Stimulated activated CD8-positive, alpha-beta memory T cell treated with anti-CD3 and anti-CD28 coated beads, Interleukin-4, amount 100 ng/mL, for 1 hour (primary cell): Measurements from ENCODE around the gene CALML5.

ENCODE experiments used
- DNase-seq, 2 donors: peaks; one replicate each; pipeline ENCODE4 v3.0.0-alpha.2; 2020; ENCODE audit warnings: low read depth in 2 of 2, low spot score in 1 of 2

Gene CALML5

DNA sequence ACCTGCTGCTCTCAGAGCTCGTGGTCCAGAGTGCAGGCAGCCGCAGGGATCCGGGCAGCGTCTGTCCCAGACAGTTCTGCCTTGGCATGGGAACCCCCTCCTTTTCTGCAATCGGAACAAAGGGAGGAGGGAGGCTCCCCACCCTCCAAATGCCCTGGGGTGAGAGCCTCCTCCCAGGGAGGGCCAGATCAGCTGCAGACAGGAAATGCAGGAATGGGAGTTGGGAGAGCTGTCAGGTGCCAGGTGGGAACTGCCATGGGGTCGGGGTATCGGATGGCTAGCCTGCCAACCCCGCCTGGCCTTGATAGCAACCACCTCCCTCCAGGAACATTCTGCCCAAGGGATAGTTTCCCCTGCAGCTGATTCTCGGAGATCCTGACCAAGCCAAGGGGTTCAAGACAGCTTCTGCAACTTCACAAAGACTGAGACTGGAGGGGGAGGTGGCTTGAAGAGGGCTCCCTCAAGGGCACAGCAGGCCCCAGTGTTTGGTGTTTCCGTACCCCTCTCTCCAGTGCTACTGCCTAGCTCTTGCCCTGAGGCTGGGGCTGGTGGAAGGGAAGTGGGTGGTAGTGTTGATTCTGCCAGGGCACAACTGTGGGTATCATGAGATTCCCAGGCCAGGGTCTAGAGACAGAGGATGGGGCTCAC lies at the start of gene CALML5:
Gene CALML5 (minus strand): TSS at position 78 of the 648 bp plus-strand sequence. CDS start 132 bp downstream, outside the sequence.
- no peak for DNase-seq

GRCh38 chr10:5547931-5548660 lies 48.7 kb upstream of the CALML5 start:
- no peak for DNase-seq

- DNase-seq, result no peak
Observed at GRCh38 chr10:5547681-5547930, 48.2 kb upstream of the CALML5 start.

DNA sequence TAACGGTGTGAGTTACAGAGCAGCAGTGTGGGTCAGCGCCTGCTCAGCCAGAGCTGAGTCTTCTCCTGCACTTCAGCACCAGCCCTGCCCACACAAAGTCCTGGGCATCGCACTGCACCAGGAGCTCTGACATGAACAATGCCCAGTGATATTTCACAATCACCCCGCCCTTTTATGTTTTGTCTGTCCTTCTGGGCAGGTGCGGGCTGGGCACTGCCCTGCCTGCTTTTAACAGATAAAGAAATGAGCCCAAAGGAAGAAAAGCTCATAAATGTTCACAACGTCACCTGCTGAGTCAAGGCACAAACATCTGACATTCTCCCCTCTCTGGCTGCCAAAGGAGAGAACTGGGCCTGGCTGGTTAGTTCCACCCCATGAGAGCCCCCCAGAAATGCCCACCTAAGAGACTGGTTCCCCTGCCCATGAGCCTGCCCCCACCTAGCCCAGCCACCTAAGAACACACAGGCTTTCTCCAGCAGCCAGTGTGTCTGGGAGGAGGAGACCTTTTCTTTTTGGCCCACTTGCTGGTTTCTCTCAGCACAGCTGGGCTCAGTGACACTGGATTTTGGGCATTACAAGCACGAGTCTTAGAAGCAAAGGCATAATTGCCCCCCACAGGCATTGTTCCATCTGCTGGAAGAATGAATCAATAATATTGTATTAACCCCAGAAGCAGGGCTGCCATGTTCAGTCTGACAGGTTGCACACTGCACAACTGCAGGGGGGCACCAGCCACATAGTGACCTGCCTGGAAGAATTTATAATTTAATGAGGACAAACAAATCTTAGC lies 47.7 kb upstream of the CALML5 start:
- DNase-seq, result no peak

GRCh38 chr10:5545778-5546710 lies 46.7 kb upstream of the CALML5 start:
- DNase-seq, result no peak

DNA sequence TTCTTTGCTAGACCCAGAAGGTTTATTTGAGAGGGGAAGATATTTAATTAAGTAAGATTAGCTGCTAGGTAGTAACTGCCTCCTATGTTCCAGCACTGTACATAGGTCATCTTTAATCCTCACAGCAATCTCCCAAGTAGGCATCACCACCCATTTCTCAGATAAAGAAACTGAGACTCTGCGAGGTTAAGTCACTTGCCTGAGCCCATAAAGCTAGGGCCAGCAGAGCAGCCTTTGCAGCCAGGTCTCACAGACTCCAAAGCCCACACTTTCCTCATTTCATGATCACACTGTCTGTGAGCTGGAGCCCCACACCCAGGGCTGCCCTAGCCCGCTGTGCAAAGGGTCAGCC lies 46.0 kb upstream of the CALML5 start:
- no peak for DNase-seq

GRCh38 chr10:5545011-5545410 lies 45.6 kb upstream of the CALML5 start:
- no peak for DNase-seq

DNA sequence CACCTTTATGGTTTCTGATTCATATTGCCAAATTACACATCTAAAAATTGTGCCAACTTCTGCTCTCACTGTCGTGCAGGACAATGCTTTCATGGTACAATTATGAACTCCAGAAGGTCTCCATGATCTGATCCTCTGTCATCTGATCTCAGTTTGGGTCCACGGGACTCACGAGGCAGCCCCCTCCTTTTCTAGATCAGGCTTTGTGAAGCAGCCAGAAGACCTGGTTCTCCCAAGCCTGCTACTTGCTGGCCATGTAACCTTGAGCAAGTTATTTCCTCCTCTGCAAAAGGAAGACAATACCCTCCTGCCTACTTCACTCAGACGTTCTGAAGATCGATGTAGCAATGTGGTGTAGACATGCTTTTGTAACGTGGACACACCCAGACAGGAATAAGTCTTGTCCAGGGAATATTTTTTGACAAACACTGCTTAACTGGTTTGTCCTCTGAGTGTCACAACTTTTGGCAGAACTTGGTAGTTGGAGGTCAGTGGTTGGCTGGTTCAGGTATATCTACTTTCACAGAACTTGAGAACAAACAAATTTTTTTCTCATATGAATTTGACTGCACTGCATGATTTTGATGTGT lies 44.9 kb upstream of the CALML5 start:
- DNase-seq, result no peak

DNA sequence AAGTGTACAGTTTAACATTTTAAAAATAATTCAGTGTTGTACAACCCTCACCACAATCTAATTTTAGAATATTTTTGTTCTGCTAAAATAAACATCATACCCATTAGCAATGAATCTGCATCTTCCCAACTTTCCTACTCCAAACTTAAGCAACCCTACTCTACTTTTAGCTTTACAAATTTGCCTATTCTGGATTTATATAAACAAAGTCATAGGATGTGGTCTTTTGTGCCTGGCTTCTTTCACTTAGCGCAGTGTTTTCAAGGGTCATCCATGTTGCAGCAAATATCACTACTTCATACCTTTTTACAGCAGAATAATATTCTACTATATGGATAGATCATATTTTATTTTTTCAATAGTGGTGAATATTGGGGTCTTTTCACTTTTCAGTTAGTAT lies 44.3 kb upstream of the CALML5 start:
- DNase-seq, result no peak

- no peak for DNase-seq
Observed at GRCh38 chr10:5542100-5542499, 42.7 kb upstream of the CALML5 start.

DNA sequence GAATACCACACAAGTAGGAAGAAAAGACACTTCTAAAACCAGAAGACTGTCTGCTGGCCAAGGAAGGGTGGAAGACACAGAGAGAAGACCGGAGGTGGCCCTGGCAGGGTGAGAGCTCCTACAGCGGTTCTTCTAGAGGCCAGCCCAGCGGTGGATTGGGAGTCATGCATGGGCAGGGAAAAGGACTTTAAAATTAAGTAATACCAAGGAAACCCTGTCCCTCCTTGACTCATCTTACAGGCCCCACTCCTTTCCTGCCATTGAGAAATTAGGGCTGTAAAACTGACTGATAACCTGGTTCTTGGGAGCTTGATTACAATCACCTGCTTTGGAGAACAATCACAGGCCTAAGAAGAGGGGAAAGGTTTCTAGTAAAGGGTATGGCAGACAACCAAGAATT lies 41.5 kb upstream of the CALML5 start:
- no peak for DNase-seq

DNA sequence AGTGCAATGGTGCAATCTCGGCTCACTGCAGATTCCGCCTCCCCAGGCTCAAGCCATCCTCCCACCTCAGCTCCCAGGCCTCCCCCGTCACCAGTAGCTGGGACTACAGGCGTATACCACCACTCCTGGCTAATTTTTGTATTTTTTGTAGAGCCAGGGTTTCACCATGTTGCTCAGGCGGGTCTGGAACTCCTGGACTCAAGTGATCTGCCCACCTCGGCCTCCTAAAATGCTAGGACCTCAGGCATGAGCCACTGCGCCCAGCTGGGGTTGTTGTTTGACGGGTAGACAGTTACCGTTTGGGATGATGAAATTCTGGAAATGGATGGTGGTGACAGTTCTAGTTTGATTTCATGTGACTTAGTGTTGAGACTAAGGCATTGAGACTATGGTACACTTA lies 40.7 kb upstream of the CALML5 start:
- DNase-seq, result no peak

- no peak for DNase-seq
Observed at GRCh38 chr10:5538892-5539651, 39.7 kb upstream of the CALML5 start.

DNA sequence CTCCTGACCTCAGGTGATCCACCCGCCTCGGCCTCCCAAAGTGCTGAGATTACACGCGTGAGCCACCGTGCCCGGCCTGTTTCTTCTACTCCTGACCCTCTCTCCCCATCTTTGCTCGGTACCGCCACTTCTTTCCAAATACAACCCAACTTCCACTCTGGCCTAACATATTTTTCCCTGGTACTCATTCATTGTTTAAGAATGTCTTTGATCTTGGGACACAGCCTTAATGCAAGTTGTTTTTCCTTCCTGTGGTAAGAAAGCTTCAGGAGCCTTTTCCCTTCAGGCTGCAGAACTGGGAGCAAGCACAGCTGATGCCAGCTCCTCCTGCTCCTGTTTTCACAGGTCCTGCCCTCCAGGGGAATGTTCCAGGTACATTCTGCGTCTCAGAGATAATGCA lies 39.1 kb upstream of the CALML5 start:
- no peak for DNase-seq

- no peak for DNase-seq
Observed at GRCh38 chr10:5537684-5538083, 38.3 kb upstream of the CALML5 start.

DNA sequence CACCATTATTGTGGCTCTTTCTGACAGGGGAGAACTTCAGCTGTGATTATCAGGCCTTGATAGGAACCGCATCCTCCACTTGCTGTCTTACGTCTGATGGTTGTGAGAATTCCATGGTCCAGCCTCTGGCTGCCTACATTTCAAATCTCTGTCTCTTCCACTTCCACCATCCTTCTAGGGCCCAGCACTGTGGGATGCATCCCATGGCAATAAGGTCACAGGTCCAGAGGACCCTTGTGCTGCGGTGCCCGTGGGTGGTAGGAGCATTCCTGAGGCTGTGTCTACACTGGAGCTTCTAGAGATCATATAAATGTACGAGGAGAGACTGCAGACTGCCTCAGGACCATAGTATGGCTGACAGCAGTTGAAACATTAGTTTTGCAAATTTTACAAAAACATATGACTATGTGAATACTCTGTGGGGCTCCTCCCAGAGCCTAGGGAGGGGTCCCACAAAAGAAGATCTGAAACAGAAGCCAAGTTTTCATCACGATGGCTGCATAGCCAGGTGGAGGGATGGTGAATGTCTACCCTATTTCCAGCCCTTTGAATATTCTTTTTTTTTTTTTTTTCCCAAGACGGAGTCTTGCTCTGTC lies 37.2 kb upstream of the CALML5 start:
- no peak for DNase-seq

GRCh38 chr10:5534880-5535856 lies 35.8 kb upstream of the CALML5 start:
- no peak for DNase-seq

DNA sequence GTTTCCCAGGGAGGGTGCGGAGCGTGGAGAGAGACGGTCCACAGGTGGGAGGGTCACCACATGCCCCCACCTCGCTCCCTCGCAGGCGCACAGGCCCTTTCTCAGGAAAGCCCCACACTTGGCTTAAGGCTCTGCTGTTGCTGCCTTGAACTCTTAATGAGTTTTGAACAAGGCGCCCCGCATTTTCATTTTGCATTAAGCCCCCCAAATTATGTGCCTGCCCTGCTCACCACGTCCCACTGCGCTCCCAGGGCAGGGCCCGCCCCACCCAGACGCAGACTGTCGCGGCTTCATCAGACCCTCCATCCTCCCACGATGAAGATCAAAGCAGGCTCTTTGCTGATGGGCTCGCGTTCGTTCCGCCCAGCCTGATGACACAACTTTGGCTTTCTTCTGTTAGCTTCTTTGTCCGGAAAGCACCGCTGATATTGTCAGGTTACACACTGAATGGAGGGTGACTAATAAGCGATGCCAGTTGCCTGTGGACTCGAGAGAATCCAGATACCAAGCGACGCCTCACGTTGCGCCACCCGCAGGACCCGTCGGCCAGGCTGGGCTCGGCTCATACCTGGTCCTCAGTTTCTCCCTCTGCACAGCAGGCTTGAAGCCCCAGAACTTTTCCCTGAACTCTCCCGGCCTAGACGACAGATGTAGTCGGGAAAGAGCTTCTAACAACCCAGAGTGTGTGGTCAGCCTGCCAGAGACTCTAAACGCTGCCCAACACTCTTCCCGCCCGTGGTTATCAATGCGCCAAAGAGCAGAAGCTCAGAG lies 34.9 kb upstream of the CALML5 start:
- no peak for DNase-seq
